GM18526 (cell line): Measurements from ENCODE around the gene NTF4.

ENCODE experiments used
- POLR2A ChIP-seq: IDR thresholded peaks from 3 replicates; pipeline ENCODE4 v1.6.1; 2011; ENCODE audit not compliant: insufficient read length; ENCODE audit errors: extremely low read depth

NTF4 gene

GRCh38 chr19:49098795-49099194, 34.2 kb upstream of the NTF4 start:
- TF ChIP-seq POLR2A, result no peak

DNA sequence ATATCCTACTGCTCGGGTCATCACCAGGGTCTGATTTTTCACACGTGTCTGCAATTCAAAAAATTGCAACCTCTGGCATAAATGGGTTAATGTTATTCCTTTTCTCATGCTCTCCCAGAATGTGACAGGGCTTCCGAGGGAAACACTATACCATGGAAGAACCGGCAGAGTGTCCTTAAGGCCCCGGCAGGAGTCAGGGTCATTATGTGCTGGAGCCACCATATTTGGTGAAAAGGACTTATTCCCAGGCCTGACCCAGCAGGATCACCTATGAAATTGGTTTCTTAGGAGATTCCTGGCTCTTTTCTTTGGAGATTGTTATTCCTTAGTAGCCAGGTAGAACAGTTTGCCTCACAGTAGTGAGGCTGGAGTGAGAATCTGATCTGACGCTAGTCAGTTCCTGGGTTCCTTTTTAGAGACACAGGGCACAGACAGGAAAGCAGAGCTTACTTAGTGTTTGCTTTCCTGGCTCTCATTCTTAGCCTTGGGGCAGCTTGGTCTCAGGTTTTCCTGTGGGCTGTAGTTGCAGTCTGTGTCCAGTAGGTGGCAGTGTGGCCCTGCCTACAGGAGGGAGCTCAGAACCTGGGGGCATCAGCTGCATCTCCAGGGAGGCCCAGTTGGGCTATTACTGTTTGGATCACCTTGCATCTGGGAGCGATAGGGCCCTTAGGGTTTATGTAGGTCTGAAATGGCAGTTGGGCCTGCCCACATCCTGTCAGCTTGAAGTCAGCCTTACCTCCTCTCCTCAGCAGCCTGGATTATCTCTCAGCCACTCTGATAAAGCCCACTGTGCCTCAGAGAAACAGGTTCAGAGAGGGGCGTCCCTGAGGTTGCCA, 33.1 kb upstream of the NTF4 start:
- TF ChIP-seq POLR2A, result no peak

DNA sequence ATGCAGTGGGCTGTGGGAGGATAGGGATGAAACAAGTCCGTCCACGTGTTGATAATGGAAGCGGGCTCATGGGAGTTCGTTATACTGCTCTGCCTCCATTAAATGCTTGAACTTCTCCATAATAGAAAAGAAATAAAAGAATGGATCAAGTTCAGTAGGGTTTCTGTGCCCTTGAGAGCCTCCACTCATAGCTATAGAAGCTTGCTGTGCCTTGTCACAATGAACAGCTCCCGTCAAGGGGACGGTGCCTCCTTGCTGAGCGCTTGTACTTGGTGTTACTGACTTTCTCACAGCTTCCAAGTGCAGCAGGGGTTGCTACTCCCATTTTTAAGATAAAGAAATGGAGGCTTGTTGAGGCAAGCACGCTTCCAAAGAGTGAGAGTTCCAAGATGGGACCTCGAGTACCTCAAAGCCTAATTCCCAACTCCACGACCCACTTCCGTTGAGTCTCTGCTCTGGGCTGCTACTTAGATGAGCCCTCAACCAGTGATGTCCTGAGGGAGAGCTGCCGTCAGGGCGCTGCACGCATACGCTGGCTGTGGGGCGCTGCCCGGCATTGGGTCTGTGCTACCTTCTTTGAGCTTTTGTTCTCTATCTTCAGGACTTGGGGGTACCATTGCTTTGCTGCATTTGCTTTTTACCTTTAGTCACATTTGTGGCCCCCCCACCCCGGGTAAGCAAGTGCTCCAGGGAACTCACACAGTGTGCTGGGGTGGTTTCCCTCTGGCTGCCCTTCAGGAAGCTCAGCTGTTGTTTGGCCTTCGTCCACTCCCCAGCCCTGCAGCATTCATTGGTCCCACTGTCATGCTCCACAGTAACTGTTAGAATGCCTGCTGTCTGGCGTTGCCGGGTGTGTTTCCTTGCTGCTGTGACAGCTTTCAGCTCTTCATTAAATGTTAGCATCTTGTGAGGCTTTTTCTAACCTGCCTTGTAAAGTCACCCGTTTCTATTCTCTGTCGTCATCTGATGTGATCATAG, 30.2 kb upstream of the NTF4 start:
- TF ChIP-seq POLR2A, result no peak

DNA sequence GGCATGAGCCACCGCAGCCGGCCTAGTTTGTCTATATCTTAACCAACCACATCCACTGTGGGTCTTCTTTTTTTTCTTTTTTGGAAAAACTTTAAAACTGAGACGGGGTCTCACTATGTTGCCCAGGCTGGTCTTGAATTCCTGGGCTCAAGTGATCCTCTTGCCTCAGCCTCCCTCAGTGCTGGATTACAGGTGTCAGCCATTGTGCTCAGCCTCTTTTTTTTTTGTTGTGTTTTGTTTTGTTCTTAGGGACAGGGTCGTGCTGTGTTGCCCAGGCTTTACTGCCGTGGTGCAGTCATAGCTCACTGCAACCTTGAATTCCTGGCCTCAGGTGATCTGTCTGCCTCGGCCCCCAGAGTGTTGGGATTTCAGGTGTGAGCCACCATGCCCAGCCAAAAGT, 28.1 kb upstream of the NTF4 start:
- no peak for TF ChIP-seq POLR2A

DNA sequence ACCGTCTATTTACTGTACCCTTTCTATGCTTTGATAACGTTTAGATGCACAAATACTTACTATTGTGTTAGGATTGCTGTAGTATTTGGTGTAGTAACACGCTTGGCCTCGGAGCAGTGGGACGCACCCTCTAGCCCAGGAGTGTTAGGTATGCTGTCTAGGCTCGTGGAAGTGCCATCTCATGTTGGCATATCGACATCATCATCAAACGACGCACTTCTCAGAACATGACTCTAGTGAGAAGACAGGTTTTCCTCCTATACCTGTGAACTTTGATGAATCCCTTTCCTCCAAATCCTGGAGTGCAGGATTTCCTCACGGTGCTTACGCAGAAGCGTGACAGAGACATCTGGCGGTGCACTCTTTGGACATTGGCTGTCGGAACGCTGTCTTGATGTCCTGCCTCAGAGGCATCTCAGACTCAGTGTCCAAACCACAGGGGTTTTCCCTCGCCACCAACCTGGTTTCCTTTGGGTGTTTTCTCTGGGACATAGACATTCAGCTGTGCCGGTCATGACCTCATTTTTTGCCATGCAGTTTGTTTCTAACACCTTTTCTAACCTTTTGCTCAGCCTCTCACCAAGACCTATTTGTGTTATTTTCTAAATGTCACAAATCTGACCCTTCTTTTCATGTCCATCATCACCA, 26.9 kb upstream of the NTF4 start:
- TF ChIP-seq POLR2A, result no peak

DNA sequence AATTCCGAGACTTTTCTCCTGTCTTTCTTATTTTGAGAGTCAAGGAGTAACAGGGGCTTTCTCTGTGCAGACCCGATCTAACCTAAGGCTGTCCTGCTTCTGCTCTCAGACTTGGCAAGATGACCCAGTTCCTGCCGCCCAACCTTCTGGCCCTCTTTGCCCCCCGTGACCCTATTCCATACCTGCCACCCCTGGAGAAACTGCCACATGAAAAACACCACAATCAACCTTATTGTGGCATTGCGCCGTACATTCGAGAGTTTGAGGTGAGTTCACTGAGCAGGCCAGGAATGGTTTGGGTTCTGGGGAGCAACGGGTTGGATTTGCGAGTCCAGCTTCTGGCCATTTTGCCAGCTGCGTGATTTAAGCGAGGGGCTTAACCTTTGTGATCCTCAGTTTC, 21.7 kb upstream of the NTF4 start:
- TF ChIP-seq POLR2A, result no peak

DNA sequence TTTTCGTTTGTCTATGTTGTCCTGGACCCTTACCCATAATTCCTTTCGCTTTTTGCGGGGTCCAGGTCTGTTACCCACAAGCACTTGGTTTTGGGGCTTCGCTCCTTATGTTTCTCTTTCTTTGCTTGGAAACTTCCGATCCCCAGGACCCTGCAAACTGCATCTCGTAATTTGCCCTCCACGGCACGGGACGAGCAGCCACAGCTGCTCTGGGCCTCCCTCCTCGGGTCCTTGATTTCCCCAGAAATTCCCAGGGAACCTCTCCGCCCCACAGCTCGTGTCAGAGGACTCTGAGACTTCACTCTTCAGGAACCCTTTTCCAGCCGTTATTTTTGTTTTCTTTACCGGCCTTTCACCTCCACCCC, 21.2 kb upstream of the NTF4 start:
- TF ChIP-seq POLR2A, result no peak

DNA sequence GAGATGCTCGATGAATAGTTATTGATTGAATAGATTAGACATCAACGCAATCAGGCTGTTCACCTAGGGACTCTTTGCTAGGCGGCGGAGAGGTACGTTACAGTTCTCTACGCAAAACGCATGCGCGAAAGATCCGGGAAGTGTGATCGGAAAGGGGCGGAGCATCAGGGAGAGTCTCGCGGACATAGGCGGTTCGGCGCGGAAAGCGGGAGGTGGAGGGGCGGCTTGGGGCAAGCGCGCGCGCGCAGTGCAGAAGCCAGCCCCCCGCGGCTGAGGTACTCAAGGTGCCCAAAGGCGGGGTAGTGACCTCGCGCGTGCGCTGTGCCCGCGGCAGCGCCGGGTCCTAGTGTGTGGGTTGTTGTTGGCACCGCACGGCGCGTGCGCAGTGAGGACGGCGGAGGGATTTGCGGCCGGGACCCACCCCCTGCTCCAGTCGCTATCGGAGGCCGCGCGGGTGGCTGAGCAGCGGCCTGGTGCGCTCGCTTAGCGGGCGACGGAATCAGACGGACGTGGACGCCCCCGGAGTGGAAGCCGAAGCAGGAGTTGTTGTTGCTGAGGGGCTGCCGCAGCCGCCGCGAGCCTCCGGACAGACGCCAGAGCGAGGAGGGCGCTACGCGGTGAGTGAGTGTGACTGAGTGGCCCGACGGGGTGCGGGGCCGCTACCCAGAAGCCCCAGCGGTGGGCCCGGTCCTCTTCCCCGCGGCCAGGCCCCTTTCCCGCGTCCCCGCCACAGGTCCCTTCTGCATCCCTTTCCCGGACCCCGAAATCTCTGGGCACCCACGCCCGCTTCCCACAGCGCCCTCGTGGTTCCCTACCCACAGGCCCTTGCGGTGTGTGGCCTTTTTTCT, 20.6 kb upstream of the NTF4 start, which contains the start of gene SNRNP70:
Gene SNRNP70 (plus strand): TSS at position 432 of the 848 bp plus-strand sequence. CDS start 964 bp downstream, outside the sequence.
- TF ChIP-seq POLR2A, result peak; percentile 97

GRCh38 chr19:49084206-49085019, 19.8 kb upstream of the NTF4 start:
- no peak for TF ChIP-seq POLR2A

- no peak for TF ChIP-seq POLR2A
Measured at GRCh38 chr19:49081273-49081672, 16.7 kb upstream of the NTF4 start.

DNA sequence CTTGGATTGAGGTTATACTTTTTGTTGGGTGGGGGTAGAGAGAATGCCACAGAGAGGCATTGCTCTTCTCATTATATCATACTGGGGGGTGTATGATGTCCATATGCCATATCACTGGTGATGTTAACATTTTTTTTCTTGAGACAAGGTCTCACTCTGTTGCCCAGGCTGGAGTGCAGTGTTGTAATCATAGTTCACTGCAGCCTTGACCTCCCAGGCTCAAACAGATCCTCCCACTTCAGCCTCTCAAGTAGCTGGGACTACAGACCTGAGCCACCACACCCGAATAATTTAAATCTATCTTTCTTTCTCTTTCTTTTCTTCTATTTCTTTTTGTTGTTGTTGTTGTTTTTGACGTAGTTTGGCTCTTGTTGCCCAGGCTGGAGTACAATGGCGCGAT, 15.8 kb upstream of the NTF4 start:
- TF ChIP-seq POLR2A, result no peak

DNA sequence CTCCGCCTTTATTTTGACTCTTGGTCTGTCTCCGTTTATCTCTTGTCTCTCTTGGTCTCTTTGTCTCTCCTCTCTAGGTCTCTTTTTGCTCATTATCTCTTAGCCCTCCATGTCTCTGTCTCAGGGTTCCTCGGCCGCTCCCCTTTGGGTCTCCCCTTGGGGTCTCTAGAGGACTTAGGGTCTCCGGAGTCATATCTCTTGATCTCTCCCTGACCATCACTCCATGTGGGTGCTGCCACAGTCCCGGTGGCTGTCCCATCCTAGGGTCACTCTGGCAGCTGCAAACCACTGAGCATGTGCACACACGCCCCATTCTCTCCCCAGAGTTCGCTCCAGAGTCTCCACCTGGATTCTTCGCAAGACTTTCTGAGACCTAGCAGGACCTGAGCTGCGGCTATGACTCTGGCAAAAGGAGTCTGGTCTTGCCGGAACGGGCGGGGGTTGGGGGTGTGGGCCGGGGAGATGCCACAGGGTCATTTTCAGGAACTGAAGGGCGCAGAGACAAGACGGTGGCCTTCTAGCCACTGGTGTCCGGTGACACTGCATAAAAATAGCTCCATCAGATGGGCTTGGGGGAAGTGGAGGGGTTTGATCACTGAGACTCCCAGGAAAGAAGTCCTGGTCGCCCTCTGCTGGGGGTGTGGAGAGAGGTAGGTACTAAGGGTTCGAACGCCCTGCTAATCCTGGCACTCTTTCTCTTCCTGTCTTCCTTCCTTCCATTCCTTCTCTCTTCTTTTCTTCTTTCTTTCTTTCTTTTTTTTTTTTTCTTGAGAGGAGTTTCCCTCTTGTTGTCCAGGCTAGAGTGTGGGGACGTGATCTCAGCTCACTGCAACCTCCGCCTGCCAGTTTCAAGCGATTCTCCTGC, 9.1 kb upstream of the NTF4 start:
- no peak for TF ChIP-seq POLR2A
